Heart right ventricle (tissue), 16 donors: Measurements from ENCODE around the gene SH3RF3. TPM values are rescaled to one million over a fixed set of nuclear protein-coding genes. Genes with fewer than 3 reads are reported as not detected.

Experiments
- ATAC-seq, 8 donors: fragments of 200-7000 bp; cut with Tn5 transposase; one replicate each; pipeline ENCODE4 v1.9.1; 2020; ENCODE audit warnings: mild to moderate bottlenecking in 8 of 8, moderate library complexity in 8 of 8, moderate number of reproducible peaks in 1 of 8
- DNase-seq, 2 donors: peaks; one replicate each; pipeline ENCODE4 v3.0.0-alpha.2; 2020
- H3K27ac ChIP-seq, 10 donors: fragments of 200-600 bp; sonication (generic) in 2 of 10; one replicate each; pipeline versions ENCODE4 v1.5.0 to v1.8.0; 2020 to 2022; ENCODE audit warnings: mild to moderate bottlenecking in 3 of 10
- H3K27me3 ChIP-seq, 7 donors: fragments of 200-600 bp; one replicate each; pipeline ENCODE4 v1.8.0; 2021 to 2022; ENCODE audit warnings: mild to moderate bottlenecking in 2 of 7
- H3K36me3 ChIP-seq, 9 donors: fragments of 200-600 bp; sonication (generic) in 1 of 9; one replicate each; pipeline versions ENCODE4 v1.5.0 to v1.8.0; 2020 to 2022; ENCODE audit warnings: mild to moderate bottlenecking in 2 of 9
- H3K4me1 ChIP-seq, 9 donors: fragments of 200-600 bp; sonication (generic) in 1 of 9; one replicate each; pipeline versions ENCODE4 v1.5.0 to v1.8.0; 2020 to 2022; ENCODE audit warnings: mild to moderate bottlenecking in 4 of 9
- H3K4me3 ChIP-seq, 10 donors: fragments of 200-600 bp; sonication (generic) in 2 of 10; one replicate each; pipeline versions ENCODE4 v1.5.0 to v1.8.0; 2020 to 2022; ENCODE audit warnings: mild to moderate bottlenecking in 7 of 10, moderate library complexity in 2 of 10
- H3K9me3 ChIP-seq, 11 donors: fragments of 200-600 bp in 10 of 11; sonication (generic) in 2 of 11; one replicate each; pipeline versions ENCODE4 v1.5.0 to v1.8.0; 2013 to 2022; ENCODE audit warnings: mild to moderate bottlenecking in 2 of 11, control low read depth in 1 of 11, moderate library complexity in 1 of 11
- CTCF ChIP-seq, 9 donors: fragments of 200-600 bp; sonication (generic) in 2 of 9; IDR thresholded peaks; one replicate each; pipeline versions ENCODE4 v1.5.0 to v1.8.0; 2021 to 2022; ENCODE audit warnings: antibody characterized with exemption in 9 of 9, mild to moderate bottlenecking in 5 of 9, moderate library complexity in 1 of 9
- WGBS, 2 donors: extraction: QIAGEN DNeasy Blood & Tissue Kit; methylation state at CpG; one replicate each; pipeline ENCODE4 v1.1.7; 2013; ENCODE audit warnings: inconsistent platforms in 1 of 2; 5-methylcytosine and 5-hydroxymethylcytosine counted together
- intact Hi-C, 10 donors: fragments of 100-400 bp; cut with DNase I; formaldehyde crosslinking; loops; one replicate each; pipeline versions ENCODE4 v1.11.1 to v1.14.2; 2022
- polyA plus RNA-seq, 2 donors: library from polyadenylated mRNA; stranded (reverse); fragments of 200-250 nt; gene quantifications; one replicate each; pipeline ENCODE4 v1.2.3, GENCODE V29; 2013
- total RNA-seq, 10 donors: library from RNA; stranded (reverse); fragmentation: NEBNext Ultra II Directional in 3 of 10; extraction: Animal tissue kit (Norgen Biotek cat#: 25700) in 3 of 10; gene quantifications; one replicate each; pipeline versions ENCODE4 v1.2.1 to v1.2.4, GENCODE V29; 2021 to 2023
- donor health status: Arrhythmogenic right ventricular cardiomyopathy.
- donor health status: ischemic (EF 13 %, LVEDD 7.1; RV severe dilation, severe dysfunction).
- donor health status: healthy with polysubstance abuse.
- donor health status: DM: no; HTN: yes; CAD: no.
- donor health status: DM: no; HTN: no; CAD: no.
- donor health status: ischemic (EF 25% LVEDD 6.9; RV normal size, moderate dysfunction).
- donor health status: ischemic (EF 25% LVEDD 5.7; RV mildly dilated, moderate dysfunction).
- donor health status: healthy.
- donor health status: DM: yes; HTN: yes; CAD: no.
- donor health status: Ischemic cardiomyopathy.
- donor health status: ischemic (EF 35%, LVEDD 5.7; RV mildly dilated, moderate dysfunction).
- donor health status: nonischemic (EF 11% LVEDD 7.7; RV severe dilation, severe dysfunction).
- donor health status: DM: yes; HTN: yes; CAD: no.
- donor health status: PGD.
- donor health status: ischemic (EF 29% LVEDD 5.4; RV normal size, mild dysfunction).
- donor health status: nonischemic (EF 23%, LVEDD 6.1; RV moderate dilation, normal function).

SH3RF3 gene
- total and polyA plus RNA-seq, 12 donors: 5.0 to 11.5 (median 8.6) TPM

- Histone ChIP-seq H3K4me1 (peaks cover 0 to 15% (median 3%) of the 10 kb centered on the region in 9 donors), H3K27me3 (peaks cover 0 to 4% (median 0%) of the 10 kb centered on the region in 7 donors), H3K4me3 (no peak overlapping the region), H3K27ac (no peak overlapping the region), H3K9me3 (no peaks in the 10 kb centered on the region), H3K36me3 (no peaks in the 10 kb centered on the region)
- WGBS, 2 donors: 79 to 87% methylated on average over 6 of the region's 6 CpGs
- ATAC-seq (no peak), DNase-seq (no peak)
- TF ChIP-seq CTCF (IDR thresholded peaks at IDR 0.05): no peak
- intact Hi-C loops: loop anchor here in 4 of 10 donors (5.0 to 10.0 kb wide), 4 partner anchors 47 to 150 kb away; no protein-coding TSS in a partner anchor
These were observed 8.6 kb downstream of the SH3RF3 start for GRCh38 chr2:109137616-109138015.

- ATAC-seq (no peak), DNase-seq (no peak)
- Histone ChIP-seq H3K36me3 (no peaks in the 10 kb centered on the region), H3K27ac (no peak overlapping the region), H3K27me3 (no peaks in the 10 kb centered on the region), H3K9me3 (no peaks in the 10 kb centered on the region), H3K4me1 (peaks cover 0 to 15% (median 3%) of the 10 kb centered on the region in 9 donors), H3K4me3 (no peak overlapping the region)
- intact Hi-C loops: loop anchor here in 4 of 10 donors (5.0 to 10.0 kb wide), 4 partner anchors 46 to 149 kb away; no protein-coding TSS in a partner anchor
- TF ChIP-seq CTCF (IDR thresholded peaks at IDR 0.05): no peak
- 69 to 84% methylated on average over 2 of the region's 2 CpGs for WGBS, 2 donors
These were observed 9.4 kb downstream of the SH3RF3 start for GRCh38 chr2:109138449-109138848.

GRCh38 chr2:109139002-109139401, 10.0 kb downstream of the SH3RF3 start:
- 93 to 96% methylated on average over 4 of the region's 4 CpGs for WGBS, 2 donors
- H3K27me3 ChIP-seq: no peaks in the 10 kb centered on the region
- ATAC-seq (no peak), DNase-seq (no peak)
- no peak for TF ChIP-seq CTCF (IDR thresholded peaks at IDR 0.05)
- H3K27ac ChIP-seq: no peak overlapping the region
- H3K4me3 ChIP-seq: no peak overlapping the region
- no peaks in the 10 kb centered on the region for H3K36me3 ChIP-seq
- peaks cover 0 to 15% (median 3%) of the 10 kb centered on the region in 9 donors for H3K4me1 ChIP-seq
- intact Hi-C loops: loop anchor here in 4 of 10 donors (5.0 to 10.0 kb wide), 4 partner anchors 46 to 148 kb away; no protein-coding TSS in a partner anchor
- no peaks in the 10 kb centered on the region for H3K9me3 ChIP-seq

GRCh38 chr2:109139865-109140396, 10.9 kb downstream of the SH3RF3 start:
- 92 to 94% methylated on average over 10 of the region's 10 CpGs for WGBS, 2 donors
- Histone ChIP-seq H3K9me3 (no peaks in the 10 kb centered on the region), H3K27ac (no peak overlapping the region), H3K4me3 (no peak overlapping the region), H3K4me1 (peaks cover 0 to 14% (median 3%) of the 10 kb centered on the region in 9 donors), H3K36me3 (no peaks in the 10 kb centered on the region), H3K27me3 (no peaks in the 10 kb centered on the region)
- intact Hi-C loops: loop anchor here in 4 of 10 donors (5.0 to 10.0 kb wide), 4 partner anchors 45 to 147 kb away; no protein-coding TSS in a partner anchor
- no peak for DNase-seq
- ATAC-seq: no peak
- no peak for TF ChIP-seq CTCF (IDR thresholded peaks at IDR 0.05)
